ENCODE measurements around the gene DHPS.
"Not testable (repeated sequence)": the region's sequence is repeated elsewhere in the genome, so short reads cannot be mapped to it uniquely, and the experiment has no call there.

The DHPS gene

DNA sequence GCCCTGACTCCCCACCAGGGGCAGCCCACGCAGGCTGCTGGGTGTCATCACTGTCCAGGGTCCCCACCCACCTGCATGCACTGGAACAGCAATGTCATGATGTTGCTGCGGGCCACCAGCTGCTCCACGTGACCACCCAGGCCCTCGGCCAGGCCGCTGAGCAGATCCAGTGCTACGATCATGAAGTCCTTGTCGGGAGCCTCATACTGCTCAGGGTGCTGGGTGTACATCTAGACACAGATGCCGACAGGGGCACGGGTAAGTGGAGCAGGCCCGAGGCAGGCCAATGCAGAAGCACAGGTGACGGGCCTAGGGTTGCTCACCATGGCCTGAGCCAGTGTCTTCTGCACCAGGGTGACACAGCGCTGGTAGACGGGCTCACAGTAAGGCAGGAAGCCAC is 23.5 kb upstream of the DHPS start:
- no peak for DNase-seq

DNA sequence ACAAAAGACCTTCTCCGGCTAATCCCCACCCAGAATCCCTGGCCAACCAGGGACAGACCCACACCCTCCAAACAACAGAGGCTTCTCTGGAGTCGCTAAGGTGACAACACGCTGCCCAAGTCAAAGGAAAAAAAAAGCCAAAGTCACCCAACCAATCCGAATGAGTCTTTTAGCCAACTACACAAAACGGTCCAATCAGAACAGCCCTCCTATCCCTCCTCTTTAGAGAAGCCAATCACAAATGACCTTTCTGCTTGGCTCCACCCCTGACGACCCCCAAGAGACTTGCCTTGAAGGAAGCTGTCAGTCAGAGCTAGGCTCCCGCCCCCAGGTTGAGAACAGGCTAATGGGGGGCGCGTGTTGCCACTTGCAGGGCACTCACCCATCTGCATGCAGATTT is 21.4 kb upstream of the DHPS start:
- DNase-seq, result peak; percentile 38

DNA sequence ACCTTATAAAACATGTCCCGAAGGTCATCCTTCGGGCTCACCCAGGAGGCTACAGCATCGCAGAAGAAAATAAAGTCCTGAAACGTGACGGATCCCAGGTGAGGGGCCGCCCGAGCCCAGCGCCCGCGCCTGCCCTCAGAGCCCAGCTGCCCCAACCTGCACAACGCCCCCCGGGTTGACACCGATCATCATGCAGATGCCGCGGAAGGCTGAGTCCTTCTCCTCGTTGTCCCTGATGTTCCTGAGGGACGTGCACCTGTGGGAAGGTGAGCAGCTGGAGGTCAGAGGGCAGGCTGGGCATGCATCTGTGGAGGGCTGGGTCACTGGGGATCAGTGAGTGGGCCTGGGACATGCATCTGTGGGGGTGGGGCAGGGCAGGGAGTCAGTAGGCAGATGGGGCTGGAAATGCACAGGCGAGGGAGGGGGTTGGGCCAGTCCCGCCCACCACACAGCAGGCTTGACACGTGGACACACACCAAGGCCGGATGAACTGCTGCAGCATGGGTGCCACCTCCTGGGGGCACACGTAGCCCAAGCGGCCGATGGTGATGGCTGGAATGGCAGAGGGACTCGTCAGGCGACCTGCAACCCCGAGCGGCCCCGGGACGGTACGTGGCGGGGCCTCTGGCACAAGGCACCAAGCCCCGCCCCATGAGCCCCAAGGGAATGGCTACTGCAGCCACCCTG is 20.1 kb upstream of the DHPS start:
- DNase-seq, result no peak

DNA sequence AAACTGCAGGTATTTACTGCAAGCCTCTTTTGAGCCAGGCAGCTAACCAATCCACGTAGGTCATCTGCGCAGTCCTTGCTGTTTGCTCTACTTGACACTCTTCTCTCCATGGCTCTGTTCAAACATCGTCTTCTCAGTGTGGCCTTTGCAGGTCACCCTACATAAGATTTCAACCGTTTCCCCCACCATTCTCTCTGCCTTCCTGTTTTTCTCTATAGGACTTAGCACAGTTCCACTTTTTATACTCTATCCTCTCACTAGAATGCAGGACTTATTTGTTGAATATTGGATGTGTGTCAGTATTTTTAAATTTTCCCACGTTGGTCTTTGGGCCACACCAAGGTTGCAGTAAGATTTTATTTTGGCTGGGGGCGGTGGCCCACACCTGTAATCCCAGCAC is 16.5 kb upstream of the DHPS start:
- DNase-seq, result no peak

DNA sequence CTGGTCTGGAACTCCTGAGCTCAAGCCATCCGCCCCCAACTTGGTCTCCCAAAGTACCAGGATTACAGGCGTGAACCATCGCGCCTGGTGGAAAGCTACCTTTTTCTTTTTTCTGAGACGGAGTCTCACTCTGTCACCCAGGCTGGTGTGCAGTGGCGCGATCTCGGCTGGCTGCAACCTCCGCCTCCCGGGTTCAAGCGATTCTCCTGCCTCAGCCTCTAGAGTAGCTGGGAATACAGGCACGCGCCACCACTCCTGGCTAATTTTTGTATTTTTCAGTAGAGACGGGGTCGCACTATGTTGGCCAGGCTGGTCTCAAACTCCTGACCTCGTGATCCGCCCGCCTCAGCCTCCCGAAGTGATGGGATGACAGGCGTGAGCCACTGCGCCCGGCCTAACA is 15.7 kb upstream of the DHPS start:
- DNase-seq, result not testable (repeated sequence)

DNA sequence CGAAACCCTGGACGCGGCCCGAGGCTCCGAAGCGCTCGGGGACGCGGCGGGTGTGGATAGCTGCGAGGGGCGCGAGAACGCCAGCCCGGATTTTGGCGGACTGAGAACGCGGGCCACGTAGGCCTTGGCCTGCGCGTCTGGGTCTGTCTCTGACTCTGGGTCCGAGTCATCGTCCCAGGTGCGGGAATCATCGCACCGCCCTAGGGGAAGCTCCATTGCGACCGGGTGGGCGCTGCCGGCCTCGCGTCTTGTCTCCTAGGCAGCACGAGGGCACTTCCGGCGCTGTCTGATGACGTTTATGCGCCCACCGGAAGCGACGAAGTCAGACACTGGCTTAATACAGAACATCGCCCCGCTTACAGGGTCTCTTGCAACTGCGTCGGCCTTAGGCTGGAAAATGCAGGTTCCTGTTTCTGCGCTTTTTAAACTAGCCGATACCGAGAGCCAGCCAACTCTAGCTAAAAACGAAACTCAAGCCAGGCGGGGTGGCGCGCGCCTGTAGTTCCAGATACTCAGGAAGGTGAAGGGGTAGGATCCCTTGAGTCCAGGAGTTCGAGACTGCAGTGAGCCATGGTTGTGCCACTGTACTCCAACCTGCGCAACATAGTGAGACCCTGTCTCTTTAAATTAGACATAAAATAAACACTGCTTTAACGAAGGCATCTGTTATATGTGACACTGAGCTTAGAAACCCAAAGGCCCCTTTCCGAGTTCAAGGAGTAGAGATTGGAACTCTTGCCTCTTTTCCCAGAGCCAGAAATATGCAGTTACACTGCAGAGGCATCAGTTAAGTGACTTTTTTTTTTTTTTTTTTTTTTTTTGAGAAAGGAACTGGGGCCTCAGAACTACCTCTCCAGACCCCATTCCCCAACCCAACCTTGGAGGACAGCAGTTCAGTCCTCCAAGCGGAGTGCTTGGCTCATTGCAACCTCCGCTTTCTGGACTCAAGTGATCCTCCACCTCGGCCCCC is 15.0 kb upstream of the DHPS start, which contains the start of gene FBXW9:
Gene FBXW9, minus strand, starts transcription at position 266 of the 970 bp plus-strand sequence. Its CDS starts 50 bp downstream, at position 216.
- peak; percentile 92 for DNase-seq

DNA sequence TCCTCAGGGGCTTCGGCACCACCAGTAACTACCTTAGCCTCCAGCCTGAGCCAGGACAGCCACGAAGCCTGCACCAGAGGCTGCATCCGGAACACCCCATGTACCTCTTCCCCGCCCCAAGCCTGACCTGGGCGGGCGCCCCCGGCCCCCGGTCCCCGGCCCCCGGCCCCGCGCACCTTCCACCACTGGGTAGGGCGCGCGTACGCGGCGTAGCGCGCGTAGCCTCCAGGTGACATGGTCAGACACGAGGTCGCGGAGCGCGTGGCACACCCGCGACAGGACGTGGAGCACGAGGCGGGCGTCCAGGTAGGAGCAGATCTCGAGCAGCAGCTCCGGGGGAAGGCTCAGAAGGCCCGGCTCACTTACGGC is 14.3 kb upstream of the DHPS start:
- DNase-seq, result no peak

DNA sequence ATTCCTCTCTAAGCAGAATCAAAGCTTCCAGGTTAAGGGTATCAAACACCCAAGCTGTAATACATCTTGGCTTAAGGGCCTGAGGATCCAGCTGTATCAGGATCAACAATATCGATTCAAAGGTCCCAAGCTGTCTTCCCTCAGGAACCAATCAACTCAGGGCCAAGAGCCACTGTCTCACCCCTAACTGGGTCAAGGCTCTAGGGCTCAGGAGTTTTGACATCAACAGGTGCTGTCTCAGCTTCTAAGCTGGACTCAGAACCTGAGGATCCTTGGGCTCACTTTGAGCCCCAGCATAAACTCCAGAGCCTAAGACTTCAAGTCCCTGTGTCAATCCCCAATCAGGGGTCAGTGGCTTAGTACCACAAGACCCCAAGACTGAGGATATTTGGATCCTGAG is 13.8 kb upstream of the DHPS start:
- no peak for DNase-seq

DNA sequence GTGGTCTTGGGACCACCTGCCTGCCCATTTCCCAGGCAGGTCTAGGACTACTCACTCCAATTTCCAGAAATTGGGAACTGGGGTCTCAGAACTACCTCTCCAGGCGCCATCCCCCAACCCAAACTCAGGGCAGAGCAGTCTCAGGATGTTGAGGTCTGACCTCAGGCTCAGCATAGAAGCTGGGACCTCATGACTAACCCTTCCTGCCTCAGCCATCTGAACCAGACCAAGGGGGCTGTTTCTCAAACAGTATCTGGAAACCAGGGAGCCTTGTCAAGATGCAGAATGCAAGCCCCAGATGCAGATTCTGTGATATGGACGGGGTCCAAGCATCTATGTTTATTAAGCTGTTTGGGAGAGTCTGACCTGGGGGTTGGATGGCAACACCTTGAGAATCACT is 13.4 kb upstream of the DHPS start:
- DNase-seq, result no peak

DNA sequence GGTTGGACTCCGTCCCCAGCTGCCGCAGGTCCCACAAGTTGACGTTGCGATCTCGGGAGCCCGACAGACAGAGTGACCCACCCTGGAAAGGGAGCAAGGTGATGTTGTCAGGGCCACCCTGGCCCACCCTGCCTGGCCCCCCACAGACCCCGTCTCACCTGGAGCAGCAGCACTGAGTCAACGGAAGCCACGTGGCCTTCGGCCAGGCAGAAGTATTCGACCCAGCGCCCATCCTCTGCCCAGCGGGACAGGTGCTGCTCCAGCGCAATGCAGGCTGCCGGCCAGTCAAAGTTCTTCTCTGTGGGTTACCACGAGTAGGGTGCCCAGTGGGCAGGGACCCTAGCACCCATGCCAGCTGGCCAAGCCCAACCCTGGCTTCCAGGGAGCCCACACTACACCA is 13.0 kb upstream of the DHPS start:
- DNase-seq, result no peak

DNA sequence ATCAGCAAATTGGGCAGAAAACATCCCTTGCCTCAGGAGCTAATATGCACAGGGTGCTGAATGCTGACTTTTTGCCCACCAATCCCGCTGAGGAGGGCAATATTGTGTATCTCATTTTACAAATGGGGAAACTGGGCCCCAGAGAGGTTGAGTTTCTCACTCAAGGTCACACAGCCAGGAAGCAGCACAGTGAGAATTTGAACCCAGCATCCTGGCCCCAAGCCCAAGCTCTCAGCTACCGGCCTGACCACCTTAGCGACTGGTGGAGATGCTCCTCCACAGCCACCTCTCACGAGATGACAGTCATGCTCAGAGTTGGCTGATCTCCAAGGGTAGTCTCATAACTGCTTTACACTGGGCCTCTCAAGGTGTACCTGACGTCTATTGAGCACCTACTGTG is 11.3 kb upstream of the DHPS start:
- no peak for DNase-seq

DNA sequence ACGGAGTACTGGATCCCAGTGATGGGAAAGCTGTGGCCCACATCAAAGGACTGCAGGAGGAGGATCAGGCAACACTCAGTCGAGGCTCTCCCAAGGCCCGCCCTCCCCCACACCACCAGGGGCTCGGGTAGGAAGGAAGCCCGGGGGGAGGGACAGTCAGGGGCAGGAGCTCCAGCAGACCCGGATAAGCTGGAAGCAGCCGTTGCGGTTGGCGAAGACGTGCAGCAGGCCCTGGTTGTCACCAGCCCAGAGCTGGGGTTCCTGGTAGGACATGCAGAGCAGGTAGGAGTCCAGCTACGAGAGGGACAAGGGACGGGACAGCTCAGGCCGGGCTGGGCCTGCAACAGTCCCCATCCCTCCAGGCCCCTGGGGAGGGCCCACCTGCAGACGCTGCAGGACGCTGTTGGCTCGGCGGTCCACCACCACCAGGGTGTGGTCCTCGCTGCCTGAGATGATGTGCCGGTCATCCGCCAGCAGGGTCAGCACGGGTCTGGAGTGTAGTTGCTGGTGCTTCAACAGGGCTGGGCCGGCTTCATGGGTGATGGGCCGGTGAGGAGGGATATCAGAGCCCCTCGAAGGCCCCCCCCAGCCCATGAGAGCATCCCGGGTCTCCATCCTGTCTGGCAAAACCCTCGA is 8.0 kb upstream of the DHPS start:
- DNase-seq, result no peak

DNA sequence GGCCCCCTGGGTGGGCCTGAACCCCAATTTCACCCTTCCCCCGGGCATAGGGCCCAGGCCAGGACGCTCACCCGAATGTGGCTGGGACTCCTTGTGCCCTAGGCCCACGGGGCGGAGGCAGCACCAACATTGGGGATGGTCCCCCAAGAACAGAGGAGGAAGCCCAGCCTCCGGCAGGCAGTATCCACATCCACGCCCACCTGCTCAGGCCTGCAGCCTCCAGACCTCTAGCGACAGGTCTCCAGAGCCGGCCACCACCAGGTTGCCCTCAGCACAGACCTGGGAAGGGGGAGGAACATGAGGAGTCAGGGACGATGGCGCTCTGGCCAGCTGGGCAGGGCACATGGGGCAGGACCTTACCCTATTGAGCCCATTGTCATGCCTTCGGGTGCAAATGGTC is 7.3 kb upstream of the DHPS start:
- no peak for DNase-seq

DNA sequence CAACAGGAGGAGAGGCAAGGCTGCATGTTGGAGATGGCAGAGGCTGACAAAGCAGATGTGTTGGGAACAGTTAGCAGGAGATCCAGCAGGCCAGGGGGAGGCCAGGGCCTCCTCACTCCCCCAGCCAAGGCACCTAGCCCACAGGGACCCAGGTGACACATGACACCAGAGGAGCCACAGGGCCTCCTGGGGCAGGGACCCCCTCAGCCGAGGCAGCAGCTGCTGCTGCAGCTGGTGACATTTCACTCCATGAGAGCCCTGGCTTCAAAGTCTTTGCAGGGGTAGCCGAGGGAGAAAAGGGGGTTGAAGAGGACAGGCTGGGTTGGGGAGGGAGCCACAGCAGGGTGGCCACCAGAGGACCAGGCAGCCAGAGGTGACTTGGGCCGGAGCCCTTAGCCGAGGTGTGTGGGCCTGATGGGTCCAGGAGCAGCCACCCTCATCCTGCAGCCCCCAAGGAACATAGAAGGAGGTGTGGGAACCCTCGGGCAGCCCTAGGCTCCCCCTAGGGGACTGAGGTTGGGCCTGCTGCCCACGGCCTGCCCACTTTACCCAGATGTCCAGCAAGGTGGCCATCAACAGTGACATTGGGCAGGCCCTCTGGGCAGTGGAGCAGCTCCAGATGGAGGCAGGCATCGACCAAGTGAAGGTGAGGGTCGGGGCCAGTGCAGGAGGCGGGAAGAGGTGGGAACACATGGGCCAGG is 6.0 kb upstream of the DHPS start, which contains the start of gene GNG14:
Gene GNG14, plus strand, starts transcription at position 503 of the 701 bp plus-strand sequence. Its CDS starts 51 bp downstream, at position 554.
- no peak for DNase-seq

DNA sequence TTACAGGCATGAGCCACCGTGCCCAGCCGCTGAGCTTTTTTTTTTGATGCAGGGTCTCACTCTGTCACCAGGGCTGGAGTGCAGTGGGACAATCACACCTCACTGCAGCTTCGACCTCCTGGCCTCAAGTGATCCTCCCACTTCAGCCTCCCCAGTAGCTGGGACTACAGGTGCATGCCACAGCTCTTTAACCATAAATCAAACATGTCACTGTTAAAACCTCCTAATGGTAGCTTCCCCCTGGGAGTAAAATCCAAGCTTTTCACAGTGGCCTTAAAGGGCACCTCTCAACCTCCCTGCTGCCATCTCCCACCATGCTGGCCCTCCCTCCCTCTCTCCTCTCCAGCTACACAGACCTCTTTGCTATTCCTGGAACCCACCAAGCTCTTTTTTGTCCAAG is 4.2 kb upstream of the DHPS start:
- DNase-seq, result no peak

DNA sequence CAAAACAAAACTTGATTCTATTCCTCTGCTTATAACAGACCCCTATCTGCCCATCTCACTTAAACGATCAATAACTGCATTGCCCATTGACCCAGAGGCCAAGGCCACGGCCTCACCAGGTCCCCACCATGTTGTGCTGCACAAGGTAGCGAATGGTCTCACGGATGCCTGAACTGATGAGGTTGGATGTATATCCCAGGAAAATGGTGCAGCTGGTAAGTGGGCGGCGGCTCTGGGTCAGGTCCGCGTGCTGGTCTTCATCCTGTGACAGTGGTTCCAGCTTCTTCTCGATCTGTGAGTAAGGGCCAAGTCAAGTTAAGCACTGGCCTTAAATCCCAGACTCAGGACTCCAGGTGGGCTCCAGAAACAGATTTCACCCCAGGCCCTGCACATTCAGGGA is 1.6 kb downstream of the DHPS start:
- DNase-seq, result no peak

DNA sequence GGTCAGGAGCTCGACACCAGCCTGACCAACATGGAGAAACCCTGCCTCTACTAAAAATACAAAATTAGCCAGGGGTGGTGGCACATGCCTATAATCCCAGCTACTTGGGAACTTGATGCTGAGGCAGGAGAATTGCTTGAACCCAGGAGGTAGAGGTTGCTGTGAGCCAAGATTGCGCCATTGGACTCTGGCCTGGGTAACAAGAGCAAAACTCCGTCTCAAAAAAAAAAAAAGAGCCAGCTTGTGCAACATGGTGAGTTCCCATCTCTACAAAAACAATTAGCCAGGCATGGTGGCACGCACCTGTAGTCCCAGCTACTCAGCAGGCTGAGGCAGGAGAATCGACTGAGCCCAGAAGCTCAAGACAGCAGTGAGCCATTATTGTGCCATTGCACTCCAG is 3.6 kb downstream of the DHPS start:
- DNase-seq, result not testable (repeated sequence)

DNA sequence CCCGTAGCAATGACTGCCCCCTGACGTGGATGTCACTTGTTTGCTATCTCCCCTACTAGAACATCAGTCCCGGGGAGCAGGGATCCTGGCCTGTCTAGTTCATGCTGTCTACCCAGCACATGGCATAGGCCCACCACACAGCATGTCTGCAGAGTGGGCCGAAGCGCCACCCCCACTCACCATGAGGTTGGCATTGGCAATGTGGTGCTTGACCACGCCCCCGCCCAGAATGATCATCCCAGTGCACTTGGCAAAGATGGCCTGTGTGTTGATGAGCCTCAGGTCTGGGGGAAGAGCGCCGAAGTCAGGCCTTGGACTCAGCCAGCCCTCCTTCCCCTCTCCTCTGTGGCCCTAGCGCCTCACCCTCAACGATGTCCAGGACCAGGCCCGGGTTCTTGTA is 4.8 kb downstream of the DHPS start:
- DNase-seq, result no peak

DNA sequence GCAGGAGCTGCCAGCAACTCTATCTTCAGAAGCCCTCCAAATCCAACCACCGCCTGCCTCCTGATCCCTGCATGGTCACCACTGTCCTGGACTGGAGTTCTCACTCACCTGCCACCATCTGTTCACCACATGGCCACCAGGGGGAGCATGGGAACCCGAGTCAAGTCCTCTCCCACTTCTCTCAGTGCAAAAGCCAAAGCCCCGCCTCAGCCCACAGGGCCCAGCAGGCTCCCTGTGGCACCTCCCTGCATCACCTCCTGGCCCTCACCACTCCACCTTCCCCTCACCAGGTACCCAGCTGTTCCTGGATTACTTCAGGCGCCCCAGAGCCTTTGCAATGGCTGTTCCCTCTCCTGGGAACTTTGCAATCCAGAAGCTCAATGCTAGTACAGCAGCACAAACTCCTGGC is 5.3 kb downstream of the DHPS start:
- peak; percentile 82 for DNase-seq

DNA sequence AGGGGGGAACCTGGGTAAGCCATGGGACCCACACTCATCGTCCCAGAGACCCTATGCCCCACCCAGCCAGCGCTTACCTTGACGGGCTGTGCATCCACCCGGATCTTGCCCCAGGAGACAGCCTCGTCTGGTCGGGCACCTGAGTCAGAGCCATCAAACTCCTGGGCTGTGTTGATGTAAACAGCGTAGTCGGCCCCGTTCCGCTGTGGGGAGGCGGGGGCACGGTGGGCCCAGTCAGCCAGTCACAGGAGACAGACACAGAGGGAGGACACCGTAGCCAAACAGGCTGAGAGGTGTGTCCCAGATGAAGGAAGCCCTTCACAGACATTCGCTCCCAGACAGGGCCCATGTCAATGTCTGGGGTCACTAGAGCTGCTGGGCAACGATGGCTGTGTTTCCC is 5.7 kb downstream of the DHPS start:
- no peak for DNase-seq

DNA sequence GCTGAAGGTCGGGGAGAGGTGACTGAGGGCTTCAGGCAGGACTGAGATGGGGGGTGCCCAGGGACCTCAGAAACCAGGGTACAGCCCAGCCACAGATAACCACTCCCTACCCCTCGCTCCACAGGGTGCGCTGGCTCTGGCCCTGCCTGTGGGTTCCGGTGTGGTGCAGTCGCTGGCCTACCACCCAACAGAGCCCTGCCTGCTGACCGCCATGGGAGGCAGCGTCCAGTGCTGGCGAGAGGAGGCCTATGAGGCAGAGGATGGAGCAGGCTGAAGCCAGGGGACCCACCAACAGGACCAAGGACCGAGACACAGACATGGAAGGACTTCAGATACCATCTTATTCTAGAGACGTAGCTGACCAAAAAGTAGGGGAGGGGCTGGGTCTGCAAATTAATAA is 6.3 kb downstream of the DHPS start:
- no peak for DNase-seq

DNA sequence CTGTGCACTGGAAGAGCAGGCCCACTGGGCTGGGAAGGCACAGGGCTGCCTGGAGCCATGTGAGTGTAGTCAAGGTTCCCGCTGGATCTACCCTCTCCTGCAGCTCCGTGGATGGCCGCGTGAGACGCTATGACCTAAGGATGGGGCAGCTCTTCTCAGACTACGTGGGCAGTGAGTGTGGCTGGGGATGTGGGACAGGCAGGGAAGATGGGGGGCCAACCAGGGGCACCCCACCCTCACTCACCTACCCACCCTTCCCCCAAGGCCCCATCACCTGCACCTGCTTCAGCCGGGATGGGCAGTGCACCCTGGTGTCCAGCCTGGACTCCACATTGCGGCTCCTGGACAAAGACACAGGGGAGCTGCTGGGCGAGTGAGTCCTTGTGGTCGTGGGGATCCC is 8.9 kb downstream of the DHPS start:
- no peak for DNase-seq

Measured in 8988T (cell line).